ENCODE data around the gene MOB3A.

MOB3A gene

GRCh38 chr19:2083174-2083854 lies 12.8 kb downstream of the MOB3A start:
- peak overlapping the region; percentile 88 for H3K4me3 ChIP-seq (ENCODE audit: insufficient read depth, low read depth, low read length, poor library complexity, severe bottlenecking)
- H3K4me1 ChIP-seq (ENCODE audit: control insufficient read depth, insufficient read depth, low read length, poor library complexity, severe bottlenecking) = peaks cover 68% of the 10 kb centered on the region
- no peaks in the 10 kb centered on the region for H3K9me3 ChIP-seq (ENCODE audit: control insufficient read depth, low read length)
- no peaks in the 10 kb centered on the region for H3K27me3 ChIP-seq (replicated peaks; ENCODE audit: control insufficient read depth, insufficient read depth, low read length, poor library complexity, severe bottlenecking)
- peak overlapping the region; percentile 98 for H3K27ac ChIP-seq (ENCODE audit: insufficient read depth, low read length, poor library complexity, severe bottlenecking)
- DNase-seq = peak; percentile 49 to 64 (median 52)
- H3K36me3 ChIP-seq (ENCODE audit: control insufficient read depth, insufficient read depth, low read length) = peaks cover 23% of the 10 kb centered on the region

- peaks cover 57% of the 10 kb centered on the region for H3K4me1 ChIP-seq (ENCODE audit: control insufficient read depth, insufficient read depth, low read length, poor library complexity, severe bottlenecking)
- H3K27ac ChIP-seq (ENCODE audit: insufficient read depth, low read length, poor library complexity, severe bottlenecking) = peak overlapping the region; percentile 98
- H3K36me3 ChIP-seq (ENCODE audit: control insufficient read depth, insufficient read depth, low read length) = peaks cover 35% of the 10 kb centered on the region
- H3K27me3 ChIP-seq (replicated peaks; ENCODE audit: control insufficient read depth, insufficient read depth, low read length, poor library complexity, severe bottlenecking) = no peaks in the 10 kb centered on the region
- peak; percentile 42 to 50 (median 42) for DNase-seq
- no peaks in the 10 kb centered on the region for H3K9me3 ChIP-seq (ENCODE audit: control insufficient read depth, low read length)
- H3K4me3 ChIP-seq (ENCODE audit: insufficient read depth, low read depth, low read length, poor library complexity, severe bottlenecking) = peak overlapping the region; percentile 88
Observed at GRCh38 chr19:2081873-2082810, 14.0 kb downstream of the MOB3A start.

- Histone ChIP-seq H3K4me1 (ENCODE audit: control insufficient read depth, insufficient read depth, low read length, poor library complexity, severe bottlenecking) (peaks cover 40% of the 10 kb centered on the region), H3K27ac (ENCODE audit: insufficient read depth, low read length, poor library complexity, severe bottlenecking) (peak overlapping the region; percentile 63), H3K4me3 (ENCODE audit: insufficient read depth, low read depth, low read length, poor library complexity, severe bottlenecking) (no peak overlapping the region), H3K27me3 (replicated peaks; ENCODE audit: control insufficient read depth, insufficient read depth, low read length, poor library complexity, severe bottlenecking) (no peaks in the 10 kb centered on the region), H3K36me3 (ENCODE audit: control insufficient read depth, insufficient read depth, low read length) (peaks cover 51% of the 10 kb centered on the region), H3K9me3 (ENCODE audit: control insufficient read depth, low read length) (no peaks in the 10 kb centered on the region)
- DNase-seq = no peak
Observed at GRCh38 chr19:2080336-2080988, 15.7 kb downstream of the MOB3A start.

GRCh38 chr19:2079865-2080301 lies 16.2 kb downstream of the MOB3A start:
- Histone ChIP-seq H3K27ac (ENCODE audit: insufficient read depth, low read length, poor library complexity, severe bottlenecking) (peak overlapping the region; percentile 63), H3K4me3 (ENCODE audit: insufficient read depth, low read depth, low read length, poor library complexity, severe bottlenecking) (no peak overlapping the region), H3K36me3 (ENCODE audit: control insufficient read depth, insufficient read depth, low read length) (peaks cover 57% of the 10 kb centered on the region), H3K27me3 (replicated peaks; ENCODE audit: control insufficient read depth, insufficient read depth, low read length, poor library complexity, severe bottlenecking) (no peaks in the 10 kb centered on the region), H3K4me1 (ENCODE audit: control insufficient read depth, insufficient read depth, low read length, poor library complexity, severe bottlenecking) (peaks cover 37% of the 10 kb centered on the region), H3K9me3 (ENCODE audit: control insufficient read depth, low read length) (no peaks in the 10 kb centered on the region)
- DNase-seq = no peak

GRCh38 chr19:2079076-2079864 lies 16.9 kb downstream of the MOB3A start:
- Histone ChIP-seq H3K9me3 (ENCODE audit: control insufficient read depth, low read length) (no peaks in the 10 kb centered on the region), H3K27ac (ENCODE audit: insufficient read depth, low read length, poor library complexity, severe bottlenecking) (peak overlapping the region; percentile 63), H3K27me3 (replicated peaks; ENCODE audit: control insufficient read depth, insufficient read depth, low read length, poor library complexity, severe bottlenecking) (no peaks in the 10 kb centered on the region), H3K4me3 (ENCODE audit: insufficient read depth, low read depth, low read length, poor library complexity, severe bottlenecking) (no peak overlapping the region), H3K4me1 (ENCODE audit: control insufficient read depth, insufficient read depth, low read length, poor library complexity, severe bottlenecking) (peaks cover 36% of the 10 kb centered on the region), H3K36me3 (ENCODE audit: control insufficient read depth, insufficient read depth, low read length) (peaks cover 58% of the 10 kb centered on the region)
- DNase-seq = no peak

- peak overlapping the region; percentile 18 for H3K27ac ChIP-seq (ENCODE audit: insufficient read depth, low read length, poor library complexity, severe bottlenecking)
- no peak for DNase-seq
- H3K4me3 ChIP-seq (ENCODE audit: insufficient read depth, low read depth, low read length, poor library complexity, severe bottlenecking) = no peak overlapping the region
- H3K27me3 ChIP-seq (replicated peaks; ENCODE audit: control insufficient read depth, insufficient read depth, low read length, poor library complexity, severe bottlenecking) = no peaks in the 10 kb centered on the region
- H3K36me3 ChIP-seq (ENCODE audit: control insufficient read depth, insufficient read depth, low read length) = peaks cover 70% of the 10 kb centered on the region
- H3K9me3 ChIP-seq (ENCODE audit: control insufficient read depth, low read length) = no peaks in the 10 kb centered on the region
- H3K4me1 ChIP-seq (ENCODE audit: control insufficient read depth, insufficient read depth, low read length, poor library complexity, severe bottlenecking) = peaks cover 32% of the 10 kb centered on the region
Observed at GRCh38 chr19:2077833-2078619, 18.1 kb downstream of the MOB3A start.

- Histone ChIP-seq H3K36me3 (ENCODE audit: control insufficient read depth, insufficient read depth, low read length) (peaks cover 76% of the 10 kb centered on the region), H3K27me3 (replicated peaks; ENCODE audit: control insufficient read depth, insufficient read depth, low read length, poor library complexity, severe bottlenecking) (no peaks in the 10 kb centered on the region), H3K4me1 (ENCODE audit: control insufficient read depth, insufficient read depth, low read length, poor library complexity, severe bottlenecking) (peaks cover 26% of the 10 kb centered on the region), H3K27ac (ENCODE audit: insufficient read depth, low read length, poor library complexity, severe bottlenecking) (peak overlapping the region; percentile 18), H3K9me3 (ENCODE audit: control insufficient read depth, low read length) (no peaks in the 10 kb centered on the region), H3K4me3 (ENCODE audit: insufficient read depth, low read depth, low read length, poor library complexity, severe bottlenecking) (no peak overlapping the region)
- DNase-seq = no peak
Observed at GRCh38 chr19:2077398-2077797, 18.7 kb downstream of the MOB3A start.

- Histone ChIP-seq H3K4me1 (ENCODE audit: control insufficient read depth, insufficient read depth, low read length, poor library complexity, severe bottlenecking) (peaks cover 19% of the 10 kb centered on the region), H3K4me3 (ENCODE audit: insufficient read depth, low read depth, low read length, poor library complexity, severe bottlenecking) (no peak overlapping the region), H3K9me3 (ENCODE audit: control insufficient read depth, low read length) (no peaks in the 10 kb centered on the region), H3K27ac (ENCODE audit: insufficient read depth, low read length, poor library complexity, severe bottlenecking) (no peak overlapping the region), H3K27me3 (replicated peaks; ENCODE audit: control insufficient read depth, insufficient read depth, low read length, poor library complexity, severe bottlenecking) (no peaks in the 10 kb centered on the region), H3K36me3 (ENCODE audit: control insufficient read depth, insufficient read depth, low read length) (peaks cover 85% of the 10 kb centered on the region)
- DNase-seq = no peak
Observed at GRCh38 chr19:2076526-2076944, 19.6 kb downstream of the MOB3A start.
